H9 (cell line): ENCODE data around the gene RNGTT. TPM values are rescaled to one million over a fixed set of nuclear protein-coding genes. Genes with fewer than 3 reads are reported as not detected.

Experiments
- DNase-seq: peaks from one replicate; pipeline ENCODE4 v3.0.0-alpha.2; 2017
- H2AFZ ChIP-seq: one replicate; pipeline ENCODE4 v1.6.1; 2013; ENCODE audit warnings: mild to moderate bottlenecking, low read length, control low read depth, moderate library complexity
- H2AK5ac ChIP-seq: 2 replicates; pipeline ENCODE4 v1.6.1; 2013; ENCODE audit warnings: low read length, control low read depth, mixed read lengths; ENCODE audit not compliant: insufficient read length
- H2BK120ac ChIP-seq: one replicate; pipeline ENCODE4 v1.6.1; 2013; ENCODE audit warnings: low read depth, mild to moderate bottlenecking, low read length, control low read depth, inconsistent platforms; ENCODE audit not compliant: poor library complexity, severe bottlenecking
- H2BK12ac ChIP-seq: 2 replicates; pipeline ENCODE4 v1.6.1; 2013; ENCODE audit warnings: low read length, control low read depth, mixed read lengths, low read depth; ENCODE audit not compliant: insufficient read length
- H2BK15ac ChIP-seq: 2 replicates; pipeline ENCODE4 v1.6.1; 2013; ENCODE audit warnings: low read depth, low read length, control low read depth
- H2BK20ac ChIP-seq: one replicate; pipeline ENCODE4 v1.6.1; 2013; ENCODE audit warnings: low read depth, mild to moderate bottlenecking, low read length, control low read depth, inconsistent platforms; ENCODE audit not compliant: poor library complexity, severe bottlenecking
- H2BK5ac ChIP-seq: 2 replicates; pipeline ENCODE4 v1.6.1; 2013; ENCODE audit warnings: low read length, control low read depth, mixed read lengths; ENCODE audit not compliant: insufficient read length
- H3K14ac ChIP-seq: 2 replicates; pipeline ENCODE4 v1.6.1; 2013; ENCODE audit warnings: low read length, control low read depth; ENCODE audit not compliant: insufficient read depth
- H3K18ac ChIP-seq: 2 replicates; pipeline ENCODE4 v1.6.1; 2013; ENCODE audit warnings: low read depth, mild to moderate bottlenecking, mixed read lengths, low read length, control low read depth; ENCODE audit not compliant: insufficient read length
- H3K23ac ChIP-seq: 2 replicates; pipeline ENCODE4 v1.6.1; 2013; ENCODE audit warnings: low read length, control low read depth, mixed read lengths, low read depth; ENCODE audit not compliant: insufficient read length
- H3K23me2 ChIP-seq: 2 replicates; pipeline ENCODE4 v1.6.1; 2013; ENCODE audit warnings: low read depth, mild to moderate bottlenecking, mixed read lengths, low read length, control low read depth; ENCODE audit not compliant: insufficient read length, poor library complexity, severe bottlenecking
- H3K27ac ChIP-seq: 2 replicates; pipeline ENCODE4 v1.5.1; 2013; ENCODE audit warnings: low read length, control low read depth, mixed read lengths, low read depth; ENCODE audit not compliant: insufficient read length
- H3K27me3 ChIP-seq: 2 replicates; pipeline ENCODE4 v1.6.1; 2013; ENCODE audit warnings: low read length, control low read depth, inconsistent platforms; ENCODE audit not compliant: insufficient read depth
- H3K4ac ChIP-seq: 2 replicates; pipeline ENCODE4 v1.6.1; 2013; ENCODE audit warnings: low read depth, mild to moderate bottlenecking, control low read depth, inconsistent platforms, low read length, moderate library complexity
- H3K4me1 ChIP-seq: 2 replicates; pipeline ENCODE4 v1.6.1; 2013; ENCODE audit warnings: low read length, control low read depth, inconsistent platforms; ENCODE audit not compliant: insufficient read depth
- H3K4me2 ChIP-seq: 2 replicates; pipeline ENCODE4 v1.6.1; 2013; ENCODE audit warnings: low read length, control low read depth, mixed read lengths; ENCODE audit not compliant: insufficient read length, insufficient read depth
- H3K56ac ChIP-seq: 2 replicates; pipeline ENCODE4 v1.6.1; 2013; ENCODE audit warnings: low read depth, mild to moderate bottlenecking, mixed read lengths, low read length, control low read depth; ENCODE audit not compliant: insufficient read length
- H3K79me1 ChIP-seq: 2 replicates; pipeline ENCODE4 v1.6.1; 2013; ENCODE audit warnings: low read depth, mild to moderate bottlenecking, moderate library complexity, low read length, control low read depth, inconsistent platforms; ENCODE audit not compliant: insufficient read depth, poor library complexity, severe bottlenecking
- H3K79me2 ChIP-seq: 2 replicates; pipeline ENCODE4 v1.6.1; 2013; ENCODE audit warnings: low read length, control low read depth, inconsistent platforms; ENCODE audit not compliant: insufficient read depth
- H3K9ac ChIP-seq: 2 replicates; pipeline ENCODE4 v1.6.1; 2013; ENCODE audit warnings: low read length, control low read depth, mixed read lengths; ENCODE audit not compliant: insufficient read length; ENCODE audit errors: extremely low read depth
- H3K9me3 ChIP-seq: one replicate; pipeline ENCODE4 v1.6.1; 2013; ENCODE audit warnings: low read depth, low read length, inconsistent platforms; ENCODE audit not compliant: control insufficient read depth
- H3T11ph ChIP-seq: one replicate; pipeline ENCODE4 v1.6.1; 2013; ENCODE audit warnings: mild to moderate bottlenecking, low read length, control low read depth, inconsistent platforms
- H4K20me1 ChIP-seq: one replicate; pipeline ENCODE4 v1.6.1; 2013; ENCODE audit not compliant: control insufficient read depth, insufficient read length, insufficient read depth
- H4K5ac ChIP-seq: 2 replicates; pipeline ENCODE4 v1.6.1; 2013; ENCODE audit warnings: low read depth, mild to moderate bottlenecking, mixed read lengths, low read length, control low read depth; ENCODE audit not compliant: insufficient read length
- H4K8ac ChIP-seq: replicated peaks from 2 replicates; pipeline ENCODE4 v1.6.1; 2013; ENCODE audit warnings: low read length, control low read depth, mixed read lengths, low read depth; ENCODE audit not compliant: insufficient read length
- H4K91ac ChIP-seq: 2 replicates; pipeline ENCODE4 v1.6.1; 2013; ENCODE audit warnings: low read depth, mild to moderate bottlenecking, moderate library complexity, mixed read lengths, low read length, control low read depth; ENCODE audit not compliant: insufficient read length
- H3K27ac Mint-ChIP-seq, 3 experiments: 2 replicates in 2 of 3; 3 replicates in 1 of 3; pipeline ENCODE4 v1.8.0; 2020 to 2021; ENCODE audit warnings: mixed read lengths in 3 of 3, mild to moderate bottlenecking in 1 of 3, moderate library complexity in 1 of 3
- H3K27me3 Mint-ChIP-seq: 2 replicates; pipeline ENCODE4 v1.8.0; 2021; ENCODE audit warnings: low read depth, mild to moderate bottlenecking, moderate library complexity, mixed read lengths
- H3K36me3 Mint-ChIP-seq, 3 experiments: 2 replicates in 2 of 3; 3 replicates in 1 of 3; pipeline ENCODE4 v1.8.0; 2020 to 2021; ENCODE audit warnings: low read depth in 3 of 3, mixed read lengths in 3 of 3; ENCODE audit not compliant: insufficient read depth in 1 of 3
- H3K4me1 Mint-ChIP-seq, 2 experiments: 2 replicates each; pipeline ENCODE4 v1.8.0; 2020; ENCODE audit warnings: mixed read lengths in 2 of 2
- H3K4me3 Mint-ChIP-seq, 2 experiments: 2 replicates in 1 of 2; 3 replicates in 1 of 2; pipeline ENCODE4 v1.8.0; 2020 to 2021; ENCODE audit warnings: mild to moderate bottlenecking in 2 of 2, mixed read lengths in 2 of 2, moderate library complexity in 1 of 2
- H3K9me3 Mint-ChIP-seq, 2 experiments: 2 replicates in 1 of 2; 3 replicates in 1 of 2; pipeline ENCODE4 v1.8.0; 2020; ENCODE audit warnings: mild to moderate bottlenecking in 2 of 2, mixed read lengths in 2 of 2, moderate library complexity in 1 of 2
- WGBS: extraction: QIAGEN DNeasy Blood & Tissue Kit; methylation state at CpG from one replicate; pipeline ENCODE4 v1.1.7; 2013; ENCODE audit warnings: missing lambda C conversion rate, low lambda C conversion rate, mixed read lengths; ENCODE audit not compliant: insufficient read length; ENCODE audit errors: extremely low coverage; 5-methylcytosine and 5-hydroxymethylcytosine counted together
- total RNA-seq: library from RNA; stranded (reverse); gene quantifications from 2 replicates; pipeline ENCODE4 v1.2.1, GENCODE V29; 2021
- TF ChIP-seq, protein P1 (sequence below): fragments of 200-600 bp; sonication (generic); conservative IDR thresholded peaks from 3 replicates; pipeline ENCODE4 v1.8.0; 2021; ENCODE audit warnings: antibody characterized with exemption, mild to moderate bottlenecking

RNGTT gene
- total RNA-seq, 1 experiment from 2014 or later = 20.5 TPM

DNA sequence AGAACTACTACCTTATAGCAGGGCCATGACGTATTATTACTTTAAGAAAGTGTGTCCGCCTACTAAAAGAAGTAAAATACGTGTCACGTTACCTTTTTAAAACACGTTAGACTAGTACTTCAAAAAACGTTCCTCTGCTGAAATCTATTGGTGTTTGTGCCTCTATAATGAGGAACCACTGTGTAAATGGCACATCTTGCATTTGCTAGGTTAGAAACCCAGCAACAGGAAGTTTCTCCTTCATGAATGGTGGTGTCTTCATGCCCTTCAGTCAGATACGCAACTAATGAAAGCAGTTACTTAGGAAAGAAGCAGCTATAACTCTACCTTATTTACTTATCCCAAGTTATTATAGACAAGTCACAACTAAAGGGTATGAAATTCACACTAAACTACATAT lies 343.5 kb downstream of the RNGTT start:
- Mint-ChIP-seq H3K36me3 (no peaks in the 10 kb centered on the region; a peak in 1 of 7 replicates), H3K27ac (no peak overlapping the region), H3K4me1 (peaks cover 12 to 13% of the 10 kb centered on the region in 2 experiments), H3K9me3 (no peaks in the 10 kb centered on the region; a peak in 1 of 5 replicates), H3K4me3 (no peak overlapping the region), H3K27me3 (no peaks in the 10 kb centered on the region)
- no peaks in the 10 kb centered on the region for H3K23me2 ChIP-seq
- no peaks in the 10 kb centered on the region for H3K79me1 ChIP-seq
- no peak overlapping the region for H3K18ac ChIP-seq
- H2BK120ac ChIP-seq = no peak overlapping the region
- H4K91ac ChIP-seq = no peak overlapping the region
- DNase-seq = no peak
- no peak overlapping the region for H3T11ph ChIP-seq
- H2BK20ac ChIP-seq = no peak overlapping the region
- no peak overlapping the region for H2BK12ac ChIP-seq
- no peak overlapping the region for H2BK15ac ChIP-seq
- H3K27me3 ChIP-seq = no peaks in the 10 kb centered on the region
- H3K9me3 ChIP-seq = no peaks in the 10 kb centered on the region
- H3K9ac ChIP-seq = no peak overlapping the region
- H3K14ac ChIP-seq = no peak overlapping the region
- TF ChIP-seq, protein P1, sequence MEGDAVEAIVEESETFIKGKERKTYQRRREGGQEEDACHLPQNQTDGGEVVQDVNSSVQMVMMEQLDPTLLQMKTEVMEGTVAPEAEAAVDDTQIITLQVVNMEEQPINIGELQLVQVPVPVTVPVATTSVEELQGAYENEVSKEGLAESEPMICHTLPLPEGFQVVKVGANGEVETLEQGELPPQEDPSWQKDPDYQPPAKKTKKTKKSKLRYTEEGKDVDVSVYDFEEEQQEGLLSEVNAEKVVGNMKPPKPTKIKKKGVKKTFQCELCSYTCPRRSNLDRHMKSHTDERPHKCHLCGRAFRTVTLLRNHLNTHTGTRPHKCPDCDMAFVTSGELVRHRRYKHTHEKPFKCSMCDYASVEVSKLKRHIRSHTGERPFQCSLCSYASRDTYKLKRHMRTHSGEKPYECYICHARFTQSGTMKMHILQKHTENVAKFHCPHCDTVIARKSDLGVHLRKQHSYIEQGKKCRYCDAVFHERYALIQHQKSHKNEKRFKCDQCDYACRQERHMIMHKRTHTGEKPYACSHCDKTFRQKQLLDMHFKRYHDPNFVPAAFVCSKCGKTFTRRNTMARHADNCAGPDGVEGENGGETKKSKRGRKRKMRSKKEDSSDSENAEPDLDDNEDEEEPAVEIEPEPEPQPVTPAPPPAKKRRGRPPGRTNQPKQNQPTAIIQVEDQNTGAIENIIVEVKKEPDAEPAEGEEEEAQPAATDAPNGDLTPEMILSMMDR = no peak
- H2BK5ac ChIP-seq = no peak overlapping the region
- H3K79me2 ChIP-seq = no peaks in the 10 kb centered on the region
- no peak overlapping the region for H2AK5ac ChIP-seq
- H4K8ac ChIP-seq = no peak overlapping the region
- peaks cover 2% of the 10 kb centered on the region; the same call in 1 of the 2 replicates for H3K4me1 ChIP-seq
- no peak overlapping the region for H3K4ac ChIP-seq
- H3K4me2 ChIP-seq = no peak overlapping the region
- no peak overlapping the region for H2AFZ ChIP-seq
- no peaks in the 10 kb centered on the region for H4K20me1 ChIP-seq
- H4K5ac ChIP-seq = no peak overlapping the region
- no peak overlapping the region for H3K56ac ChIP-seq
- no peak overlapping the region for H3K27ac ChIP-seq
- no peak overlapping the region for H3K23ac ChIP-seq
- WGBS = no CpG with 5 or more reads among the region's 7 CpGs
